DMS79 (cell line): ENCODE data around the gene TRMT112.
"Not testable (repeated sequence)": the region's sequence is repeated elsewhere in the genome, so short reads cannot be mapped to it uniquely, and the experiment has no call there.

ENCODE experiments used
- DNase-seq: peaks from one replicate; lab custom pipeline; 2025; lab: John Stamatoyannopoulos, UW

The TRMT112 gene

DNA sequence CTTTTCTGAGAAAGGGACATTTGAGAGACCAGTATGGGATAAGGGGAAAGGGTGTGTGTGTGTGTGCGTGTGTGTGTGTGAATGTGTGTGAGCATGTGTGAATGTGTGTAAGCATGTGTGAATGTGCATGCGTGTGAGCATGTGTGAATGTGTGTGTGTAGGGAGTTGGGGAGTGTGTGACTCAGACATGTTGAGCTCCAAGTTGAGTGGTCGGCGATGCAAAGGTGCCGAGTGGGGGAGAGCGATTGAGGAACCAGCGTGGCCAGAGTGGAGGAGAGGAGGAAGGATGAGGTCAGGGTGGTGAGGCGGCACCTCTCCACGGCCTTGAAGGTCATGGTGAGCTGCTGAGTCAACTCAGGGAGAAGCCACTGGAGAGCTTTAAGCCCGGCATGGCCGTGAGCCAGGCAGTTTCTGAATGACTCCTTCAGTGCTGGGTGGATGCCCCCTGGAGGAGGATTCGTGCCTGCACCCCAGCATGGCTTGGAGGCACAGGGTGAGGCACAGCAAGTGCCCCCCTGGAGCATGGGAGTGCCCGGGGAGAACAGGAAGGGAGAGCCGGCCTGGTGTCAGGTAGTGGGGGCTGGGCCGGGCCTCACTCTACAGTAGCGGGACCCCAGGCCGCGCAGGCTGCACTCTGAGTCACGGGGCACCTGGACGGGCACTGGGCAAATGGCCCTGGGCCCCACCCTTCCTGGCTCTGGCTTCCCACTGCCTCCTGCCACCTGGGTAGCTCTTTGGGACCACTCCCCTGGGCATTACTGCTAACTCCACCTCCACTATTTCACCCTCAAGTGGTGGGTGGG is 14.4 kb upstream of the TRMT112 start:
- peak; percentile 35 for DNase-seq

DNA sequence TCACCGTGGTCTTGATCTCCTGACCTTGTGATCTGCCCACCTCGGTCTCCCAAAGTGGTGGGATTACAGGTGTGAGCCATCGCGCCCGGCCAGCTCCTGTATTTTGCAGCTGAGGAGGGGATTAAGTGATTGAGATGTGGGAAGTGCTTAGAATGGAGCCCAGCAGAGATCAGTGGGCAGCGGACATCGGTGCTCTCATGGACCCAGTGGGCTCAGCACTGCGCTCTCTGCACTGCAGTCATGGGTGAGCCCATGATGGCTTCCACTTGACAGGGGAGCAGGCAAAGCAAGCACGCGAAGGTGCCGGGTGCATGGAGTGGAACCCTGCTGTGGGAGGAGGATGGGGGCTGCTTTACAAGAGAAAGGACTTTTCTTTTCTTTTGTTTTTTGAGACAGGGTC is 13.5 kb upstream of the TRMT112 start:
- DNase-seq, result no peak

DNA sequence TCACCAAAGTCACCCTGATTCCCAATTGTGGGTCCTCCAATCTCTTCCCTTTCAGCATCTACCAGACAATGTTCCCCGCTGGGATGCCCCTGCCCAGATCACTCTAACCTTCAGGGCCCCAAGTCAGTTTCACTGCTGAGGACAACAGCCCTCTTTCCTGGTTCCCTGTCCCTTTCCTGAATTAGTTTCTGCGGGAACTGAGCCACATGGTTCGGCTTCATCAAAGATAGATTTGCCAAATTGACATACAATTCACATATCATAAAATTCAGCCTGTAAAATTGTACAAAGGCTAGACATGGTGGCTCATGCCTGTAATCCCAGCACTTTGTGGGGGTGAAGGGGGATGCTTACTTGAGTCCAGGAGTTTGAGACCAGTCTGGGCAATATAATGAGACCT is 10.6 kb upstream of the TRMT112 start:
- DNase-seq, result no peak

DNA sequence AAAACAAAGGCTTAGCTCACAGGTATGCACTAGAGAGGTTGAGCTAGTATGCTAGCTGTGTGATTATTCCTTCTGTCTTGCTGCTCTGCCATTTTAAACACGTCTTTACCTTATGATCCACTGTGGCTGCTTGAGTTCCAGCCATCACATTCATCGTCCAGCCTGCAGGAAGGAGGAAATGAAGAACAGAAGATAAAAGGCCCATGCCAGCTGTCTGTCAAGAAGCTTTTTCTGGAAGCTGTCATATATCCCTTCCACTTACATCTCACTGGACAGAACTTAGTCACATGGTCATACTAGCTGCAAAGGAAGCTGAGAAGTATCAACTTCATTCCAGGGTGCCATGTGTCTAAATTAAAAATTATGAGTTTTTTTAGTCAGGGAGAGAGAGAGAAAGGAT is 10.0 kb upstream of the TRMT112 start:
- DNase-seq, result no peak

DNA sequence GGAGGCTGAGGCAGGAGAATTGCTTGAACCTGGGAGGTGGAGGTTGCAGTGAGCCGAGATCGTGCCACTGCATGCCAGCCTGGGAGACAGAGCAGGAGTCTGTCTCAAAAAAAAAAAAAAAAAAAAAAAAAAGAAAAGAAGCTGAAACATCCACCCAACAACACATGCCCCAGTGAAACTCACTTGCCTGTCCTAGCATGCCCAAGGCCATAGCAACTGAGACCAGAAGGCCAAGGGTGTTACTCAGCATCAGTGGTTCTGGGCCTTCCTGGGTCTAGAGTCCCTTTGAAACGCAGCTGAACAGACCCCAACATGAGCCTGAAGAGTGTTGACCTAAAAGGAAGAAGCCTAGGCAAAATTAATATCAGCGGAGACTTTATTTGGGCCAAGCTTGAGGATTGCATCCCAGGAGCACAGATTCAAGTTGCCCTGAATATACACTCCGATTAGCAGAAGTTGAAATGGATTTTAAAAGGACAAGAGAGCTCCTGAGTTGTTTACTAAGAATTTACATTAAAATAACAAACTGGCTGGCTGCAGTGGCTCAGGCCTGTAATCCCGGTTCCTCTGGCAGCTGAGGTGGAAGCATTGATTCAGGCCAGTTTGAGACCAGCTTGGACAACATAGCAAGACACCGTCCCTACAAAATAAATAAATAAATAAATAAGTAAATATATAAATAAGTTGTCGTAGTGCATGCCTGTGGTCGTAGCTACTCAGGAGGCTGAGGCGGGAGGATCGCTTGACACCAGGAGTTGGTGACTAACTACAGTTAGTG is 7.5 kb upstream of the TRMT112 start:
- no peak for DNase-seq

DNA sequence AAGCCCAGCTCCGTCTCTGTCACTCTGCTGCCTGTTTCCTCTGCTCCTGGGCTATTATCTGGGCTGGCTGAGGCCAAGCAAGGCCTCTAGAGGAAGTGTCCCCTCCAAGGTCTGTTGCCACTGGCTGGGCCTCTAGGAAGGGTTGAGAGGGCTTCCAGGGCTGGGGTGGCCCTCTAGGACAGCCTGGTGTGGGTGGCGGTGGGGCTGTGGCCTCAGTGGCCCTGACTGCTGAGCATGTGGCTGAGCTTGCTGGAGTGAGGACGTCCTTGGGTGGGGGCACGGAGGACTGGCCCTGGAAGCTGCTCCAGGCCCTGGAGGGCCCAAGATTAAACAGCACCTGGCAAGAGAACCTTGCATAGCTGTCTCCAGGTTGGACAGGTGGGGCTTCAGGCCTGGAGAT is 6.6 kb upstream of the TRMT112 start:
- DNase-seq, result not testable (repeated sequence)

DNA sequence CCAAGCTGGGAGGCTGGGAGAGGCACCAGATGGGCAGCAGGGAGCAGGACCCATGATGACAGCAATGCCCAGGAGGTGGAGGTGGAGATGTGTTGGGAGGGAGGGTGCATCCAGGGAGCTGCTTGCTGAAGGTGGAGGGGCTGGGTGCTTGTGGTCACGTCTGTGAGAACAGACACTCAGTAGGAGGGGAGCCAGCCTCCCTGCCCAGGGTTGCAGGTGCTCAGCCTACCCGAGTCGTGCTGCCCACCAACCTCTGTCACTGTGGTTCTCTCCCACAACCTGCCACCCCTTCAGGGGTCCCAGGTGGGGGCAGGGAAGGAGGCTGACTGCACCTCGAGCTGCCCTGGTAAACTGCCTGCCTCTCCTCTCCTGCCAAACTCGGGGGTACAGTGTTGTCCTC is 6.0 kb upstream of the TRMT112 start:
- DNase-seq, result no peak

DNA sequence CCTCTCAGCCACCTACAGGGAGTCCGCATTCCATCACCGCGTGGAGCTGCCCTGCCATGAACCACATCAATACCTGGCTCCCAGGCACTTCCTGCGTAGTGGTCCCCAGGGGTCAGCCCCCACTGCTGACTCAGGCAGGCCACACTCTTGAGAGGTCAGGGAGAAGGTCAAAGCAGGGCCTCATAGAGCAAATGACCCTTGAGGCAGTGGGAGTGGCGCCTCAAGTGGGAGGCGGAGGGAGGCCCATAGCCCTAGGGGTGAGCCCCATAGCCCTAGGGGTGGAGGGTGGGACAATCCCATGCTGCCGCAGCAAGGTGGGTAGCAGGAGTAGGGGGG is 5.5 kb upstream of the TRMT112 start:
- no peak for DNase-seq

DNA sequence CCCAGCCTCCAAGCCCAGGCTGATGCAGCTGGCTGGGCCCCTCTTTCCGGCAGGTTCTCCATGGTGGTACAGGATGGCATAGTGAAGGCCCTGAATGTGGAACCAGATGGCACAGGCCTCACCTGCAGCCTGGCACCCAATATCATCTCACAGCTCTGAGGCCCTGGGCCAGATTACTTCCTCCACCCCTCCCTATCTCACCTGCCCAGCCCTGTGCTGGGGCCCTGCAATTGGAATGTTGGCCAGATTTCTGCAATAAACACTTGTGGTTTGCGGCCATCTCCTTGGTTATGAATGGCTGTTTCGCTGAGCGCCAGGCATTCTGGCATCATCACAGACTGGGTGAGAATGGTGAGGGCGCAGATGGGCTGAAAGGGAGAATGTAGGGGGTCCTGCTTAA is 4.2 kb upstream of the TRMT112 start:
- DNase-seq, result peak; percentile 39

DNA sequence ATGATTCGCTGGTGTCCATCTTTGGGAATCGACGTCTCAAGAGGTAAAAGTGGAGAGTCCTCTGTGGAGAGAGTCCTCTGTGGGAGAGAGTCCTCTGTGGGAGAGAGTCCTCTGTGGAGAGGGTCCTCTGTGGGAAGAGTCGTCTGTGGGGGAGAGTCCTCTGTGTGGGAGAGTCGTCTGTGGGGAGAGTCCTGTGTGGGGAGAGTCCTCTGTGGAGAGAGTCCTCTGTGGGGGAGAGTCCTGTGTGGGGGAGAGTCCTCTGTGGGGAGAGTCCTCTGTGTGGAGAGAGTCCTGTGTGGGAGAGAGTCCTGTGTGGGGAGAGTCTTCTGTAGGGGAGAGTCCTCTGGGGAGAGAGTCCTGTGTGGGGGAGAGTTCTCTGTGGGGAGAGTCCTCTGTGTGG is 3.7 kb upstream of the TRMT112 start:
- DNase-seq, result no peak

DNA sequence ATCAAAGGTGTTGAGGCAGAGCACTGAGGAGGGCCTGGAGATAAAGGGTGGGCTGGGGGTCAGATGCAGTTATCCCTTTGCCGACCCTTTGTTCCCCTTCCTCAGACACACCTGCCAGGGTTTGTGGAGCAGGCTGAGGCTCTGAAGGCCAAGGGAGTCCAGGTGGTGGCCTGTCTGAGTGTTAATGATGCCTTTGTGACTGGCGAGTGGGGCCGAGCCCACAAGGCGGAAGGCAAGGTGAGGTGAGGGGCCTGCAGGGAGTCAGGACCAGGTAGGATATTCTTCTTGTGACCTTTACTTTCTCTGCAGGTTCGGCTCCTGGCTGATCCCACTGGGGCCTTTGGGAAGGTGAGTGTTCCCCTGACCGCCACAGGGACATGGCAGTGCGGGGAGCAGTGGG is 3.2 kb upstream of the TRMT112 start:
- no peak for DNase-seq

DNA sequence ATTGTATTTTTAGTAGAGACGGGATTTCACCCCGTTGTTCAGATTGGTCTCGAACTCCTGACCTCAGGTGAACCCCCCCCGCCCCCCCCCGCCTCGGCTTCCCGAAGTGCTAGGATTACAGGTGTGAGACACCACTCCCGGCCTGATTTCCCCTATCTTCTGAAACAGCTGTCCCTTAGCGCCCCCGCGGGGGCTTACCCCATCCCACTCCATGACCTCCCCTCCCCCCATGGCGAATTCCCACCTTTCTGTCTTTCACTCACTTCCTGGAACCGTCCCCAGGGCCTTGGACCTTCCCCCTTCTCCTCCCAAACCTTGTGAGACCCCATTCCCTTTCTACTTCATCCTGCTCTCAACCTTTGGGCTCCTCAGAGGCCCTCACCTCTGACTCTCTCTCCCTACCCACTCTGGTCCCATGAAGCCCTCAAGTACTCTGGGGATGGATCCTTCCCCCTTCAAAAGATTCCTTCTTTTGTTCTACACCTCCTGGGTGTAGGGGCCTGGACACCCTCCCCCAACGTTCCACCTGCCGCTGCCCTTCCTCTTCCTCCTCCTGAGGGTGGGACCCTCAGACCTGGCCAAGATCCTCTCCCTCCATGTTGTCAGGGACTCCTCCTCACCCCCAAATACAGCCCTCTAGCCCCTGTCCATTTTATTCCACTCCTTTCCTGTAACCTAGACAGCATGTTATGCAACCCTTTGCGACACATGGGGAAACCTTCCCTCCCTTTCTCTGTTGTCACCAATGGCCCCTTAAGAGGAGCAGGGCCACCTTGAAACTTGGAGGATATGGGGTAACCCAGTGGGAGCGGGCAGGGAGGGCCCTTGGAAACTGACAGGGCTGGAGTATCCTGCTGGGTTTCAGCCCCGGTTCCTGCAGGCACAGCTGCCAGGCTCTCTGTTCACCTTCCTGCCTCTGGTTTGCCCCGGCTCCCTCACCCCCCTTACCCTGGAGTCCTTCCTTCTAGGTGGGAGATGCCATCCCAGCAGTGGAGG is 1.7 kb upstream of the TRMT112 start:
- no peak for DNase-seq

DNA sequence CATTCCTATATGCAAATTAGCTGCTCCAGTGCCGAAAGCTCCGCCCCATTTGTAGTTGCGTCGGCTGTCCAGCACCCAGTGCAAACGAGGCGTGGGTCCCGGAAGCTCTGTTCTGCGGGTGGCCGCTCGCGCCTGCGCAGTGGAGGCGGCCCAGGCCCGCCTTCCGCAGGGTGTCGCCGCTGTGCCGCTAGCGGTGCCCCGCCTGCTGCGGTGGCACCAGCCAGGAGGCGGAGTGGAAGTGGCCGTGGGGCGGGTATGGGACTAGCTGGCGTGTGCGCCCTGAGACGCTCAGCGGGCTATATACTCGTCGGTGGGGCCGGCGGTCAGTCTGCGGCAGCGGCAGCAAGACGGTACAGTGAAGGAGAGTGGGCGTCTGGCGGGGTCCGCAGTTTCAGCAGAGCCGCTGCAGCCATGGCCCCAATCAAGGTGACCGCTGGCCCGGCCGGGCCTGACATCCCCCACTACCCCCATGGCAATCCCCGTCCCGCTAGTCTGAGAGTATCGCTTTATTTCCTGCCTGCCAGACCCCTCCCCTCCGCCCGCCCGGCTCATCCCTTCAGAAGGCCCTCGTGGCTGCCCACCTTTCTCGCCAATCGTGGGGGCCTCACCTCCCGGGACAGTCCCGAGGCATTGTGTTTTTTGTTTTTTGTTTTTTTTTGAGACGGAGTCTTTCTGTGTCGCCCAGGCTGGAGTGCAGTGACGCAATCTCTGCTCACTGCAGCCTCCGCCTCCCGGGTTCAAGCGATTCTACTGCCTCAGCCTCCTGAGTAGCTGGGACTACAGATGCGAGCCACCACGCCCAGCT is 804 bp upstream of the TRMT112 start, which contains the start of gene PRDX5:
PRDX5 (plus strand) TSS at position 161 of the 805 bp plus-strand sequence; CDS start at position 256, 95 bp downstream.
- peak; percentile 91 for DNase-seq

DNA sequence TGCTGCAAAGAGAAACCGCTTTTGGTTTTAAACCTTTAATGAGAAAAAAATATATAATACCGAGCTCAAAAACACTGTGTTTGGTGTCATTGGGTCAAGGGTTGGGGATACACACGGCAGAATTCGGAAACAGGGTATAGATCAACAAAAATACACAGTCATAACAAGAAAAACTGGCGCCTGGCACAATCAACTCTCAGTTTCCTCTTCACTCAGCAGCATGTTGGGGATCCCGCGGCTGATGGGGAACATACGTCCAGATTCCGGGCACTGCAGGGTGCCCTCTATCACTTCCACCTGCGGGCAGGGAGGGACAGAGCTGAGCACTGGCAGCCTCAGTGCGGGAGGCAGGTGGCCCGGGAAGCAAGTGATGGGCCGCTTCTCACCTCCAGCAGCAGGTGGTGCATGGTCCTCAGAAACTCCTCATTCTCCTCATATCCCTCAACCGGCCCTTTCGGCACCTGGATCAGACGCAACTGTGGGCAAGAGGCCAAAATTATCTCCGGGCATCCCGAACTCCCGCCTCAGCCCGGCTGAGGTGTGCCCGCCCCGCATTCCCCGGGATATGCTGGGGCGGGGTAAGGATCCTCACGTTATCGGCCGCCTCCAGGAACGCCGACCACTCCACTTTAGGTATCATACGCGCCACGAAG is 561 bp downstream of the TRMT112 start:
- DNase-seq, result peak; percentile 47

DNA sequence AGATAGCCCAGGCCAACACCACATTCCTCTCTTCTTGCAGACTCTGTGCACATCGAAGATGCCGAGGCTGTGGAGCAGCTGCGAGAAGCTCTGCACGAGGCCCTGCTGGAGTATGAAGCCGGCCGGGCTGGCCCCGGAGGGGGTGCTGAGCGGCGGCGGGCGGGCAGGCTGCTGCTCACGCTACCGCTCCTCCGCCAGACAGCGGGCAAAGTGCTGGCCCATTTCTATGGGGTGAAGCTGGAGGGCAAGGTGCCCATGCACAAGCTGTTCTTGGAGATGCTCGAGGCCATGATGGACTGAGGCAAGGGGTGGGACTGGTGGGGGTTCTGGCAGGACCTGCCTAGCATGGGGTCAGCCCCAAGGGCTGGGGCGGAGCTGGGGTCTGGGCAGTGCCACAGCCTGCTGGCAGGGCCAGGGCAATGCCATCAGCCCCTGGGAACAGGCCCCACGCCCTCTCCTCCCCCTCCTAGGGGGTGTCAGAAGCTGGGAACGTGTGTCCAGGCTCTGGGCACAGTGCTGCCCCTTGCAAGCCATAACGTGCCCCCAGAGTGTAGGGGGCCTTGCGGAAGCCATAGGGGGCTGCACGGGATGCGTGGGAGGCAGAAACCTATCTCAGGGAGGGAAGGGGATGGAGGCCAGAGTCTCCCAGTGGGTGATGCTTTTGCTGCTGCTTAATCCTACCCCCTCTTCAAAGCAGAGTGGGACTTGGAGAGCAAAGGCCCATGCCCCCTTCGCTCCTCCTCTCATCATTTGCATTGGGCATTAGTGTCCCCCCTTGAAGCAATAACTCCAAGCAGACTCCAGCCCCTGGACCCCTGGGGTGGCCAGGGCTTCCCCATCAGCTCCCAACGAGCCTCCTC is 1.5 kb downstream of the TRMT112 start:
- not testable (repeated sequence) for DNase-seq

DNA sequence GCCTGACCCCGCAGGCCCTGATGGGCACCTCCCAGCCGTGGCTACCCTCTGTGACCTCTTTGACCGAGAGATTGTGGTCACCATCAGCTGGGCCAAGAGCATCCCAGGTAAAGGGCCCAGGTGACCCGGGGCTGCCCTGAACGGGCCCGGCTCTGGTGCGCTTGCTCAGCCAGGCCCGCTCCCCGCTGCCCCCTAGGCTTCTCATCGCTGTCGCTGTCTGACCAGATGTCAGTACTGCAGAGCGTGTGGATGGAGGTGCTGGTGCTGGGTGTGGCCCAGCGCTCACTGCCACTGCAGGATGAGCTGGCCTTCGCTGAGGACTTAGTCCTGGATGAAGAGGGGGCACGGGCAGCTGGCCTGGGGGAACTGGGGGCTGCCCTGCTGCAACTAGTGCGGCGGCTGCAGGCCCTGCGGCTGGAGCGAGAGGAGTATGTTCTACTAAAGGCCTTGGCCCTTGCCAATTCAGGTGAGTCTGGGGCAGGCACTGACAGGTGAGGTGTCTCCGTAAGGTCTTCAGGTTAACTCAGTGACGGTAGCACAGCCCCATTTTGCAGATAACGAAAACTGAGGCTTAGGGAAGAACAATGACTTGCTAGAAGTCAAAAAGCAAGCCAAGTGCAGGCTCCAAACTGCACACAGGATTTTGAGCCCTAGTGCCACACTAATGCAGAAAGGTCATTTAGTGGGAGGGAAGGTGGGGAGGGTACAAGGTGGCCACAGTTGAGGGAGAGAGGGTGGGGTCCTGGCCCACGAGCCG is 2.4 kb downstream of the TRMT112 start:
- no peak for DNase-seq

DNA sequence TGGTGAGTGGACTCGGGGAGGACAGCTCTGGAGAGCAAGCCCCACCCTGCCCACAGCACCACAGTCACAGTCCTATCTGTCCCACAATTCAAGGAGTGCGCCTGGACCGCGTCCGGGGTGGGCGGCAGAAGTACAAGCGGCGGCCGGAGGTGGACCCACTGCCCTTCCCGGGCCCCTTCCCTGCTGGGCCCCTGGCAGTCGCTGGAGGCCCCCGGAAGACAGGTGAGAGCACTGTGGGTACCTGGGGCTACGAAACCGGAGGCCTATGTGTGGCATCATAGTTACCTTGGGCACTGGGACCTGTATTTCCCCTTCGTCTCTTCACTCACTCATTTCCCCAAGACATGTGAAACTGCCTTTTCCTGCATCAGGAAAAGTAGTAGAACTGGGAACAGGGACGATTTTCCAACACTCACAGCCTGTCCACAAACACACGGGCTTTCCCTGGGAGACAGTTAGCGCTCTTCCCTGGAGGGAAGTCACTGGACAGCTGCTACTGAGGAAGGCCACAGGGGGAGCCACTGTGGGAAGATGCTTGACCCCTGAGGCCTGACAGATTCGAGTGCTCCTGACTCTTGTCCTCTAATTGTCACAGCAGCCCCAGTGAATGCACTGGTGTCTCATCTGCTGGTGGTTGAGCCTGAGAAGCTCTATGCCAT is 3.1 kb downstream of the TRMT112 start:
- no peak for DNase-seq

DNA sequence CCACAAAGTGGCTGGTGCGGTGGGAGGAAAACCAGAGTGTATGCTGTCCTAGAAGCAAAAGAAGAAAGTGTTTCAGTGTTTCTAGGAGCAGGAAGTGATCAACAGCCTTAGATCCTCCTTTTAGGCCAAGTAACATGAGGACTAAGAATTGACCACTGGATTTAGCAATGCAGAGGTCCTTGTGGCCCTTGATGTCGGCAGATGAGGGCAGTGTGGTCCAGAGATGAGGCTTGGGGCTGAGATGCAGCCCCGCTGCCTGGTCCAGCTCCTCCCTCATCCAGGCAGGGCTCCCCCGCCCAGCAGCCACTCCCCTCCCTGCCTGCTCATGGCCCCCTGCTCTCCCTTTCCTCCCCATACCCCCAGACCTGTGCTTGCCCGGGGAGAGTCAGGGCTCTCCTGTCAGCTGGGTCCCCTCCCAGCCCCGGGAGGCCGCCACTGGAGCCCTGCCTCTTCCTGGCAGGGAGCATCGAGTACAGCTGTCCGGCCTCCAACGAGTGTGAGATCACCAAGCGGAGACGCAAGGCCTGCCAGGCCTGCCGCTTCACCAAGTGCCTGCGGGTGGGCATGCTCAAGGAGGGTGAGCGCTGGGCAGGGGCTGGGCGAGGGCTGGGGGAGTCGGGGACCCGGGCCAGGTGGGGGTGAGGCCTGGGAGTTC is 3.7 kb downstream of the TRMT112 start:
- DNase-seq, result no peak
